Keratinocyte (primary cell): ENCODE data around the gene NAIF1.

Experiments used
- EZH2 ChIP-seq: IDR thresholded peaks from one replicate; pipeline ENCODE4 v1.6.1; 2012; ENCODE audit warnings: inconsistent platforms, mild to moderate bottlenecking, low read length, moderate library complexity
- TF ChIP-seq, protein P1 (sequence below), 3 experiments: IDR thresholded peaks in 1 of 3; conservative IDR thresholded peaks in 1 of 3; optimal IDR thresholded peaks in 1 of 3; 2 replicates in 2 of 3; 3 replicates in 1 of 3; pipeline versions ENCODE3 to v1.5.1; 2011; ENCODE audit warnings: low read length in 3 of 3, mild to moderate bottlenecking in 3 of 3, moderate library complexity in 2 of 3, control low read depth in 1 of 3, inconsistent platforms in 1 of 3; ENCODE audit not compliant: insufficient read depth in 2 of 3; ENCODE audit errors: extremely low read depth in 1 of 3

GRCh38 chr9:128034821-128035652 lies 32.1 kb downstream of the NAIF1 start:
- TF ChIP-seq, protein P1, sequence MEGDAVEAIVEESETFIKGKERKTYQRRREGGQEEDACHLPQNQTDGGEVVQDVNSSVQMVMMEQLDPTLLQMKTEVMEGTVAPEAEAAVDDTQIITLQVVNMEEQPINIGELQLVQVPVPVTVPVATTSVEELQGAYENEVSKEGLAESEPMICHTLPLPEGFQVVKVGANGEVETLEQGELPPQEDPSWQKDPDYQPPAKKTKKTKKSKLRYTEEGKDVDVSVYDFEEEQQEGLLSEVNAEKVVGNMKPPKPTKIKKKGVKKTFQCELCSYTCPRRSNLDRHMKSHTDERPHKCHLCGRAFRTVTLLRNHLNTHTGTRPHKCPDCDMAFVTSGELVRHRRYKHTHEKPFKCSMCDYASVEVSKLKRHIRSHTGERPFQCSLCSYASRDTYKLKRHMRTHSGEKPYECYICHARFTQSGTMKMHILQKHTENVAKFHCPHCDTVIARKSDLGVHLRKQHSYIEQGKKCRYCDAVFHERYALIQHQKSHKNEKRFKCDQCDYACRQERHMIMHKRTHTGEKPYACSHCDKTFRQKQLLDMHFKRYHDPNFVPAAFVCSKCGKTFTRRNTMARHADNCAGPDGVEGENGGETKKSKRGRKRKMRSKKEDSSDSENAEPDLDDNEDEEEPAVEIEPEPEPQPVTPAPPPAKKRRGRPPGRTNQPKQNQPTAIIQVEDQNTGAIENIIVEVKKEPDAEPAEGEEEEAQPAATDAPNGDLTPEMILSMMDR (optimal IDR thresholded peaks at IDR 0.05 in 1 of 3, IDR thresholded peaks at IDR 0.05 in 1 of 3, conservative IDR thresholded peaks at IDR 0.05 in 1 of 3; ENCODE audit: extremely low read depth in 1 of 3, insufficient read depth in 2 of 3, low read length in 3 of 3): peak; percentile 80 to 91 (median 91)
- TF ChIP-seq EZH2: no peak
